HG03565 (cell line): ENCODE results near the gene BANP.

ENCODE experiments used
- ATAC-seq: cut with Tn5 transposase; IDR thresholded peaks from one replicate; pipeline ENCODE4 v1.9.1; 2021; ENCODE audit warnings: mild to moderate bottlenecking, moderate library complexity; ENCODE audit not compliant: unreplicated experiment

Gene BANP

DNA sequence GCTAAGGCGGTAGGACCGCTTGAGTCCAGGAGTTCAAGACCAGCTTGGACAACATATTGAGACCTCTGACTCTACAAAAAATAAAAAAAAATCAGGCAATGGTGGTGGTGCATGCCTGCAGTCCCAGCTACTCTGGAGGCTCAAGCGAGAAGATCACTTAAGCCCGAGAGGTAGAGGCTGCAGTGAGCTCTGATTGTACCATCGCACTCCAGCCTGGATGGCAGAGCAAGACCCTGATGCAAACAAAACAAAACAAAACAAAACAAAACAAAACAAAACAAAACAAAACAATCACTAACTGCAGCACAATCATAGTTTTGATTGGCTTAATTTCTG lies 2.5 kb upstream of the BANP start:
- ATAC-seq, result no peak

DNA sequence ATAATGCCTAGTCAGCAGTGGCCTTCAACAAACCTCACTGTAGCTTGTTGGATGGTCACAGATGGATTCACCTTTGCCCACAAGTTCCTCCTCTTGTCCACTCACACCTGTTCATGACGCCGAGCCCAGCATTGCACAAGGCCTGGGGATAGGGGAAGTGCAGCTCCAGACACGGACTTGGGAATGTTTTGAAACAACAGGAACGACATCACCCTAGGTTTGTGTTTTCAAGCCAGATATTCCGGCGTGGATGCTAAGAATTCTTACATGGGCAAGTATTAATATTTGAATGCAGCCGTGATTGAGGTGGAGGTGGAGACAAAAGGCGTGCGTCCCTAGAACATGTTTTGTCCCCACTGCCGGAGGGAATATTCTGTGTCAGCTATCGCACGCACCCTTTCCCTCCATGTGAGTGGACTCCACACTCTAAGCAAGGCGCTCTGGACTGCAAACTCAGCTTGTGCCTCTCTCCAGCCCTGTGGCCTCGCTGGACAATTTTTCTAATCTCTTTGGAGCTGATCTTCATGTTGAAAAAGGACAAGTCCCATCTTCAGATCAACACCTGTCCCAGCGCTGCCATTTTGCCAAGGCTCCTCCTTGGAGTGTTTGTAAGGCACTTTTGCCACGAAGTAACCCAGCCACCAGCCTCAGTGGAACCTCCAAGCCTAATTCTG lies 2.0 kb upstream of the BANP start:
- ATAC-seq, result no peak

DNA sequence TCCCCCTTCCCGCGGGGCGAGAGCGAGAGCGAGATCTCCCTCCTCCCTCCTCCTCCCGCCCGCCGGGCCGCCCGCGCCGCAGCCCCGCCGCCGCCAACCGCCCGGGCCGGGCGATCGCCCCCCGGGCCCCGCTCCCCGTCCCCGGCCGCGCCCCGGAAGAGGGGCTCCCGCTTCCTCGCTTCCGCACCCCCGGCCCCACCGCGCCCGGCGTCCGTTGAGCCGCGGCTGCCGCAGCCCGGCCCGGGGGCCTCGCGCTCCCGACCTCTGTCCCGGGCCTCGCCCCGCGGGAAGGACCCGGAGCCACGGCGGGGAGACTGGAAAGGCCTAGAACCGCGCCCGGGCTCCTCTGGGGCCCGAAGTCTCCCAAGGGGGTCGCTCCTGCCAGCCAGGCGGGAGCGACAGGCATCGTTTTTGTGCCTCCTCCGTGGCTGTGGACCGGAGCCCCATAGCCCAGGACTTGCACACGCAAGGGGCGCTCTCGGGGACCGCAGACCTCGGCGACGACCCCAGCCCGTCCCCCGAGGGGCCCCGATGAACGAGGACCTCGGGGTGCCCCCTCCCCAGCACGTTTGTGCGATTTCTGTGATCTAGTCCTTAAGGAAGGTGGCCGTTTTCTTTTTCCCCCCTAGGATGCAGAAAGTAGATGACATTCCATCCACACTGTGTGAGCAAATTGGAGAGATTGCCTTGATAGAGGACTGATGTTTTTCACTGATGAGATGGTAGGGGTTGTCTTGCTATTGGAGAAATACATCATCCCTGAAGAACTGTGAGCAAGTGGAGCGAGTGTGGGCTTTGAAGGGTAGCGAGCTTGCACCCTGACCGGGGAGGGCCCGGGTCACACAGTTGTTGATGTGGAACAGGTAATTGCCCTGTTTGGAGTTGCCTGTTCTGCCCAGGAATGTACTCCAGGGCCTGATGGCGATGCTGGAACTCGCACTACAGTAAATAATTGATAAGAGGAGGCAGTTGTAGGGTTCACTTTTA lies 611 bp downstream of the BANP start:
- peak; percentile 10 for ATAC-seq

DNA sequence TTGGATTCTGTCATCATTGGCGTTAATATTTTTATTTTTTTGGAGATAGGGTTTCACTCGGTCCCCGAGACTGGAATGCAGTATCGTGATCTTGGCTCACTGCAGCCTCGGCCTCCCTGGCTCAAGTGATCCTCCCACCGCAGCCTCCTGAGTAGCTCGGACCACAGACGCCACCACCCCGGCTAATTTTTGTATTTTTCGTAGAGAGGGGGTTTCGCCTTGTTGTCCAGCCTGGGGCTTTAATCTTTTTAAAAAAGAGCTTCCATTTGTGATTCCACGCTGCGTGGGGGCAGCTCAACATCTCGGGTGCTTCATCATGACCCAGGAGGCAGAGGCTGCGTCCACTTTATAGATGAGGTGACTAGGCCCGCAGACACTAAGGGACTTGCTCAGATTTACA lies 1.5 kb downstream of the BANP start:
- ATAC-seq, result no peak

DNA sequence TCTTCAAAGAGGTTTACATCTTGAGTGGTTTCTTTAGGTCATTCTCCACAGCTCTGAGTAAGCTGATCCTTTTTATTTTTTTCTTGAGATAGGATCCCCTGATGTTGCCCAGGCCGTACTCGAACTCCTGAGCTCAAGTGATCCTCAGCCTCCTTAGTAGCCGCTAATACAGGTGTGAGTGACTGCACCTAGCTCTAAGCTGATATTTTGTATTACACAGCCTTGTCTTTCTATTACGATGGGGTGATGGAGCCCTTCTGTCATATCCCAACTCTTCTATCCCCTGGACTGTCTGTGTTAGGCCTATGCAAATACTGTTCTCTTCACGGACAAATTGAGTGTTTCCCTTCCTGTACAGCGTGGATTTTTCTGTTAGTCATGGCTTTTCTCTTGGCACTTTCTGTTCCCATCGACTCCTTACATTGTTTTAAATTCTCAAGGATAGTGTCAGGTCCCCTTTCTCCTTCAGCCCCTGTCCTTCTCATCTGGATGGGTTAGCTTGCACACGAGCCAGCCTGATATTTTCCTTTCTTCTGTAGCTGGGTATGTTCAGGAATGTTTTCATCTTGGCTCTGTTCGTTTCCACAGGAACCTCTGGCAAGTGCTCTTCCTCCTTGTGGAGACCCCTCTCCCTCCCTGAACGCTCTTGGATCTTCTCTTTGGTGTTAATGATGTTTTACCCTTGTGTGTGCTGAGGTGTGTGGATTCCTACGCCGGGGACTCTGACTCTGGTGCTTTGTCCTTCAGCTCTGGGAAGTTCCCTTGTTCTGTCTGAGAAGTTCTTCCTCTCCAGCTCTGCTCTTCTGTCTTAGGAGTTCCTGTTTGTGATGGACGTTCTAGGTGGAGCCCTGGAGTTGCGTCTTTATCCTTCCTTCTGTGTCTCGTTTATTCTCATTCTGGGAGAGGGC lies 2.3 kb downstream of the BANP start:
- ATAC-seq, result no peak

DNA sequence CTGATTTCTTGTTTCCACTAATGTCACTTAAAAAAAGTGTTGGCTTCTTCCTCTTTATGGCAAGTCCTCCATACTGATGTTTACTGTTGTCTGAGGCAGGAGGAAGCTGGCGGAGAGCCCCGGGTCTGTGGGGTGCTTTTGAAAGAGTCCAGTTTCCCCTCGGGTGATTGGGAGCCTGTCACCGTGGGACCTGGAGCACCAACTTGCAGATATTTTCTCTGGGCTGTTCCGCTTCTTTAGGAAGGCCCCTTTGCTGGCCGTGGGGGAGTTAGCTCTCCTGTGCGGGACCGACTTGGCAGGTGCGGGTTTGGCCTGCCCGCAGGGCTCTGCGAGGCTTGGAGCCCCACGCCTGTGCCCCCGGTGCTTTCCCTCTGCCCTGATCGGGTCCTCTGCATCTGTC lies 3.1 kb downstream of the BANP start:
- ATAC-seq, result no peak

DNA sequence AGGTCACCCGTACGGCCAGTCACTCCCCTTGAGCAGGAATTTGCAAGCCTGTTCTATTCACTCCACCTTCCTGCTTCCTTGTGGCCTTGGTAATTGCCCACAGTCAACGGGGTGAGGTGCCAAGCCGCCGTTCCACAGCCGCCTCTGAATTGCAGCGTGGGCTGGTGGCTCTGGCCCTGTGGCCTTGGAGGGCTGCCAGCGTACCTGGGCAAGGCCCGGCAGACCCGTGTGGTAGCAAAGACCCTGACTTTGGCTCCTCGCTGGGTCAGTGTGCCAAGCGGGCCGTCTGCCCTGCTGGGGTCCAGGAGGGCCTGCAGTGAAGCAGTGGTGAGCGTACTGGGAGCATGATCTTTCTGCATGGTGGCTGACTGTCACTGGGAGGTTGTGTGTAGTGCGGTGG lies 3.6 kb downstream of the BANP start:
- no peak for ATAC-seq

DNA sequence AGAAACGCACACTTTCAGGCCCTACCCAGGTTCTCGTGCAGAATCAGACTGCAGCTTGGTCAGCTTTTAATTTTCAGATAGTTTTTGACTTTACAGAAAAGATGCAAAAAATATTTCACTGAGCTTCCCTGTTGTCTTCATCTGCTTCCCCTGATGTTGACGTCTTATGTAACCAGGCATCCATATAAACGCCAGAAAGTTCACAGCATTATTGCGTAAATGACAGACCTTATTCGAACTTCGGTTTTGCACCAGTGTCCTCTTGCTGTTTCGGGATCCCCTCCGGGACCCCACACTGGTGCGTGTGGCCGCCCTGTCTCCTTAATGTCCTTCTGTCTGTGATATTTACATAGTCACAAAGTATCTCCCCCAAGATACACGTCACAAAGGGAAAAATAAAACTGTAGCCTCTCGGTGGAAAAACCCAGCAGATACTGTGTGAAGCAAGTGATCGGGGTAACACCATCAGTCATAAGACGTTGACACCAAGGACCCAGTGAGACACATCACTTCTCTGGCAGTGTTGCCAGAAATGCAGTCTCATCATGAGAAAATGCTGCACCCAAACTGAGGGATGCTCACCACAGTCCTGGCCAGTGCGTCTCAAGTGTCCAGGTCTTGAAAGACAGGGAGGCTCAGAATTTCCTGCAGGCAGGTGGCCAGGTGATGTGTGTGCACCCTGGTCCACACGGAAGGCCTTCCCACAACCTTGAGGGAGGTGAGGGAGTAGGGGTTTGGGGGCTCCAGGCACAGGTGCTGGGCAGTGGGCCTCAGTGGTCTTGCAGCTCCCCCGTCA lies 4.3 kb downstream of the BANP start:
- no peak for ATAC-seq

DNA sequence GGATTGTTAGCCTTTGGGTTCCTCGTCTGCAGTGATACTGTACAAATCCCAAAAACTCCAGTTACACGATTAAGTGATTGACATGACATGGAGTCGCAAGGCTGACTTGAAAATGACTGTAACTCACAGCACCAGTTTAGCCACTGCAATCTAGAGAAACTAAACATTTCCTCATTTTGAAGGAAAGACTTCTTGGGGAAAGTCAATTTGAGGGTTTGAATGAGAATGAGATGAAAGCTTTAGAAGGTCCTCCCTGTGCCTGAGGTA lies 4.8 kb downstream of the BANP start:
- no peak for ATAC-seq

DNA sequence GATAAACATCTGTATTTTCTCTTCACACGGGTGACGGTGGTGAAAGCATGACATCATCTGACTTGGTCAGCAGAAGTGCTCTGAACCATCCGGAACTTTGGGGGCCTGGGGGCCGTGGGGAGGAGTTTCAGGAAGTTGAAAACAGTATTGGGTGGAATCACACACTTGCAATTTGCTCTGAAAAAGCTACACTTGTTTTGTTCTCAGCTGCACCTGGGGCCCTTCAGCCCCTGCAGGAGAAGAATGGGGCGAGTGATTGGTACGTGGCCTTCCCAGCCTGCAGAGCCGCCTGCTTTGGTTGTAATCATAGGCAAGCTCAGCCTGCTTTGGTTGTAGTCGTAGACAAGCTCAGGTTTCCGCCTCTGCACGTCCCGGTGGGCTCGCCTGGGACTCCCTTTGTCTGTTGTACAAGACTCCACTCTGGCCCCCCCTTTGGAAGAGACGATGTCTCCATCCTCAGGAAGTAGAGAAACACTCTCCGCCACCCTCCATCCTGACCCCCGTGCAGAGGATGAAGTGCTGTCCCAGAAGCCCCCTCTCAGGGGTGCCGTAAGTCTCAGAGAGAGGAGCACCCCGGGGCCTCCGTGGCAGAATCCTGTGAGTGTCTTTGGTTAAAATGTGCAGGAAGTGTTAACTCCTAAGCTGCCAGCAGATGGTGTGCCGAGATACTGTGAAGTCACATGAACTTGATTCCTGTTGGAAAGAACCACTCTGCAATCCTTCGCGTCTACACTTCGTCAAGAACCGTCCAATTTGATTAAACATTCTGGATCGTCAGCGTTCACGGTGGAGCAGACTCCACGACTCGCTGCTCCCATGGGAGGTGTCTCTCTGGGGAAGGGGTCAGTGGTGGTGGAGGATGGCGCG lies 5.4 kb downstream of the BANP start:
- no peak for ATAC-seq

DNA sequence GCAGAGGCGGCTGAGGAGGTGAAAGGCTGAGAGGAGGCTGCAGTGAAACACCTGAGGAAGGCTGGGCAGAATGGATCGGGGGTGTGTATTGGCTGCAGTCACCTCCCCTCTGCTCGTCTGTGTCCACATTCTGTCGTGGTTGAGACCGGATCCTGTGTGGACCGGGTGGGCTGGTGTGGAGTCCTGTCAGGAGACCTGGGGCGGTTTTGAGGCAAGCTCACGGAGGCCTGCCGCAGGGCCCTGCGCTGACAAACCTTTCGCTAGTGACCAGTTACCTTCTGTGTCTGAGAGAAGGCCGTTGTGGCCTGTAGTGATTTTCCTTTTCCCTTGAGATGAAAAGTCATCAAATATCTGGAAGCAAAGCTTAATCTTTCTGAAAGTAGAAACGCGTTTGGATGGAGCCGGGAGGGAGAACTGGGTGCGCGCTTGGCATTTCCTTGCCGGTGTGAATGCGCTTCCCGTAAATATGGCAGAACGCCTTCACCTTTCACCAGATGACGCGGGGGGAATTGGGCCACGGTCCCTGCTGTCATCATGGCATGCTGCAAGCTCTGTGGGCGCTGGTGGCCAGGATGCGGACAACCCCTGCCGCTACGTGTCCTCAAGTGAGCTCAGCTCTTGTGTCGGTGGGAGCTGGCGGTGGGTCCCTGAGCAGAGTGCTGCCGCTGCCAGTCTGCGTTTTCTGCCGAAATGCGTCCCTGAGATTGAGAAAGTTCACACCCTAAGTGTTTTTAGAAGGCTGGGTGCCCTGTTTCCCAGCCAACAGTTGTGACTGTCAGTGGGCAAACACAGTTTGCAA lies 6.3 kb downstream of the BANP start:
- no peak for ATAC-seq

DNA sequence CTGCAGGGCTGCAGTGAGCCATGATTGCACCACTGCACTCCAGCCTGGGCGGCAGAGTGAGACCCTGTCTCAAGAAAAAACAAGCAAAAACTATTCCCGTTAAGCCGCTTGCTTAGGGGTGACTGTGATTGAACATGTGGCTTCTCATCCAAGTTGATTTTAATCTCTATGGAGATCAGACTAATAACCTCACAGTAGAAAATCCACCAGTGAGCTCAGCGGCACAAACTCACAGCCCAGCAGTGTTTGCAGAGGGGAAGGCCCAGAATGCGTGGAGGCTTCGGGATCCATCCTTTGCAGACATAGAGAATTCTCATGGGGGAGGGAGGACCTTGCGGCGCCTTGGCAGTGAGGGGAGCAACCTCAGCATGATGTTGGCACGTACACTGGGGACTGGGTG lies 7.4 kb downstream of the BANP start:
- no peak for ATAC-seq

DNA sequence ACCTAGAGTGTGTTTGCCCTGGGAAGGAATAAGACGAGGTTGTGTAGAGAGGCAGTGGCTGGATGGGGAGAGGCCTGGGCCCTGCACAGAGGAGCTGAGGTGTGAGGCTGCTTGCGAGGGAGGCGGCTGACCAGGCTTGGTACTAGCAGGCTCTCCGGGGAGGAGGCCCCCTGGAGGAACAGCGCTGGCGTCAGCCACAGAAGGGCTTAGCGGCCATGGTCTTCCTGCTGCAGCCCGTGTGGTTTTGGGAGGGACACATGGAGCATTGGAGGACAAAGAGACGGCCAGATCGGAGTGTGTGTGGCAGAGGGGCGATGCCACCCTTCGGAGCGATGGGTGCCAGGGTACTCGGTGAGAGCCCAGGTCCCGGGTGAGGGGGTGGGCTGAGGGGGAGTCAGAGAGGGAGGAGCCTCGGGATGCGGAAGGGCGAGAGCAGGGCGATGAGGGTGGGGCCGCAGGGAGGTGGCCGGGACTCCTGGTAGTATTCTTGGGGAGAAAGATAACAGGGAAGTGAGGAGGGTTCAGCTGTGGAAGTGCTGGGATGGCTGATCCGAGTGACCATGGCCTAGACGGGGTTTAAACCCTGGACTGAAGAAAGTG lies 8.3 kb downstream of the BANP start:
- no peak for ATAC-seq

DNA sequence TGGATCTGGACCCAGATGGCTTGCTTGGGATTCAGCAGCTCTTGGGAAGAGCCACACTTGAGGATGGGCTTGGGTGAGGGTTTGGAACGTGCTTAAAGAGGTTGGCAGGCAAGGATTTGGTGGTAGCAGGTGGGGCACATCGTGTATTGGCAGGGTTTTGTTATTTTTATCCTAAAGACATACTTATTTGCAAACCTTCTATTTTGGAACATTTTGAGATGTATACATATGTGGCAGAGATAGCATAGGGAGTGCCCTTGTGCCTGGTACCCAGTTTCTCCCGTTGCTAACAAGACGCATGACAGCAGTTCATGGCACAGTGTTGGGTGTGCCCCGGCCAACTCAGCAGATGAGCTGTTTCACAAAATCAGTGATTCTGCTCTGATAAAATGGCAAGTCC lies 9.1 kb downstream of the BANP start:
- ATAC-seq, result no peak

DNA sequence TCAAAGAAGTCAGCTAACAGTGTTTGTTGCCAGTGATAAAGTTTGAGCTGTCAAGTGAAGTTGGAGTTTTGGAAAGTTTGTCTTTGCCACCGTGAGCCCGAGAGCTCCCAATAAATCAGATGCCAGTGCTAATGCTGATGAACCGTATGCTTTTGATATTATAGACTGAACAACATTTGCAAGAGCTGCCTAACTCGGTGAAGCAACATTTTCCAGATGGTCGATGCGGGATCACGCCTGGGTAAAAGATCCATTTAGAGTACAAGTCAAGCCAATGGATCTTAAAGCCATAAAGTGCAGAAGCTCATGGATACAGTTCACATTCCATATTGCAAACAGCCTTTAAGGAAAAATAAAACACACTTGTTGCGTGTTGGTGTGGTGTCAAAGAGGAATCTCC lies 9.6 kb downstream of the BANP start:
- ATAC-seq, result no peak

DNA sequence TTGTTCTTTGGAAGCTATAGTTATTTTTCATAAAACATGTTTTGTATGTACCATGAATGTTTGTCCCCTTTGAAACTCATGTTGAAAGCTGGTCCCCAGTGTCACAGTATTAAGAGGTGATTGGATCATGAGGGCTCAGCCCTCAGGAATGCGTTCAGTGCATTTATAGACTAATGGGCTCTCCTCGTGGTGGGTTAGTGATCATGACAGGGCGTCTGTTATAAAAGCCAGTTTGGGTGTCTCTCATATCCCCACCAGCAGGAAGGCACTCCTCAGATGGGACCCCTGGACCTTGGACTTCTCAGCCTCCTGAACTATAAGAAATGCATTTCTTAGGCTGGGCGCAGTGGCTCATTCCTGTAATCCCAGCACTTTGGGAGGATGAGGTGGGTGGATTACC lies 10.4 kb downstream of the BANP start:
- no peak for ATAC-seq

DNA sequence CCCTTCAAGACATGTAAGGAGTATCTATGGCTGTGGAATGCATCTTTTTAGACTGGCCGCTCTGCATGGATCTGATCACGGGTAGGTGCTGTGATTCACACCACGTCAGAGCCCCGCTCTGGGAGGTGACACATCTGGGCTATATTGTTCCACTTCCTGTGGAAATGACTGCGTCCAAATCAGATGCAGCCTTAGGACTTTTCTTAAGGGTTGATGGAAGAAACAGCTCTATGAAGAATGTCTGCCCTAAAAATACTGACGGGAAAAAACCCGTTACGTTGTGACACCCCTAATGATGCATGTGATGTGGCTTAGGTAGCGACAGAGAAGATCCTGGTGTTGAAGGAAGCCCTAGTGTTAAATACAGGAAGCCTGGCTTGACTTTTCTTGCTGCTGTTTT lies 12.2 kb downstream of the BANP start:
- ATAC-seq, result no peak

DNA sequence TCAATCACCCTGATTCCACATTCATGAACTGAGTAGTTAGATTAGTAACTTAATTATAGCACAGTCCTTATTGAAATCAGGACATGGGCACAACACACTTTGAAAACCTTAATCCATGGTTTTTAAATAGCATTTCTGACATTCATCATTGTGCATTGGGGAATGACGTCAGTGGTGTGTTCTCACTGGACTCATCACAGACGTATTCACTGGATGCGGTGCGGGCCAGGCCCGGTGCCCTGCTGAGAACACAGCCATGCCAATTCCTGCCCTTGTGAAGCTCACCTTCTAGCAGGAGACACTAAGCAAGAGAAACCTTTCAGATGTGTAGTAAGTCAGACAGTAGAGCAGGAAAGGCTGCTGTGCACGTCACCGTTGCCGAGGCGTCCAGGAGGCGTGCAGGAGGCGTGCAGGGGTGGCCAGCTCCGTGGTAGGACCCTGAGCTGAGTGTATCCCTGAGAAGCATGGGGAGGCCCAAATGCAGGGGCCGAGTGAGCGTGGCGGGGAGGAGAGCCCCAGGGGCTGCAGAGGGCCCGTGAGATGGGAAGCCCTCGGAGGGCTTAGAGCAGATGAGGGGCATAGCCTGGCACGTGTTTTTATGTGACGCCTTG lies 12.9 kb downstream of the BANP start:
- ATAC-seq, result no peak
